Liver (tissue), 9 donors: ENCODE measurements around the gene TOR4A. TPM values are rescaled to one million over a fixed set of nuclear protein-coding genes. Genes with fewer than 3 reads are reported as not detected.

Experiments
- DNase-seq: peaks from one replicate; pipeline ENCODE4 v3.0.0-alpha.2; 2017; ENCODE audit warnings: low spot score
- H3K27ac ChIP-seq, 2 donors: one replicate each; pipeline ENCODE4 v1.7.0; 2013; ENCODE audit warnings: inconsistent platforms in 2 of 2, low read length in 2 of 2, control low read depth in 1 of 2, low read depth in 1 of 2, mild to moderate bottlenecking in 1 of 2
- H3K27me3 ChIP-seq, 4 donors: one replicate each; pipeline versions ENCODE4 v1.6.1 to v1.7.0; 2013; ENCODE audit warnings: low read length in 3 of 4, inconsistent platforms in 1 of 4, mild to moderate bottlenecking in 1 of 4, moderate library complexity in 1 of 4; ENCODE audit not compliant: control insufficient read depth in 4 of 4, insufficient read depth in 4 of 4
- H3K36me3 ChIP-seq, 4 donors: one replicate each; pipeline versions ENCODE4 v1.6.1 to v1.7.0; 2013; ENCODE audit warnings: low read length in 3 of 4, mild to moderate bottlenecking in 3 of 4, low read depth in 1 of 4, moderate library complexity in 1 of 4; ENCODE audit not compliant: control insufficient read depth in 4 of 4, insufficient read depth in 3 of 4
- H3K4me1 ChIP-seq, 4 donors: one replicate each; pipeline versions ENCODE4 v1.6.1 to v1.7.0; 2013; ENCODE audit warnings: low read length in 3 of 4, mild to moderate bottlenecking in 3 of 4, moderate library complexity in 1 of 4; ENCODE audit not compliant: control insufficient read depth in 4 of 4, insufficient read depth in 4 of 4
- H3K4me3 ChIP-seq, 3 donors: one replicate each; pipeline versions ENCODE4 v1.6.1 to v1.7.0; 2013; ENCODE audit warnings: low read length in 3 of 3, control low read depth in 1 of 3, low read depth in 1 of 3, mild to moderate bottlenecking in 1 of 3
- H3K9ac ChIP-seq, 2 donors: one replicate each; pipeline ENCODE4 v1.7.0; 2013; ENCODE audit warnings: low read length in 2 of 2, mild to moderate bottlenecking in 2 of 2, moderate library complexity in 2 of 2, control low read depth in 1 of 2, low read depth in 1 of 2
- H3K9me3 ChIP-seq, 4 donors: one replicate each; pipeline versions ENCODE4 v1.6.1 to v1.7.0; 2013; ENCODE audit warnings: low read length in 3 of 4; ENCODE audit not compliant: control insufficient read depth in 4 of 4
- ATF3 ChIP-seq: IDR thresholded peaks from 2 replicates; pipeline ENCODE4 v1.6.1; 2016; ENCODE audit warnings: antibody characterized with exemption
- CTCF ChIP-seq: fragments of 150-350 bp; IDR thresholded peaks from 2 replicates; pipeline ENCODE4 v1.5.1; 2017; ENCODE audit warnings: improper control_type of control experiment, low read depth, low read length; ENCODE audit not compliant: missing input control
- EGR1 ChIP-seq, 2 donors: IDR thresholded peaks; 2 replicates each; pipeline ENCODE4 v1.6.1; 2016 to 2018; ENCODE audit warnings: antibody characterized with exemption in 2 of 2, low read depth in 2 of 2
- FOXA1 ChIP-seq: IDR thresholded peaks from 2 replicates; pipeline ENCODE4 v1.6.1; 2016; ENCODE audit warnings: antibody characterized with exemption
- FOXA2 ChIP-seq: IDR thresholded peaks from 2 replicates; pipeline ENCODE4 v1.6.1; 2016; ENCODE audit warnings: antibody characterized with exemption
- GABPA ChIP-seq, 2 donors: IDR thresholded peaks in 1 of 2; conservative IDR thresholded peaks in 1 of 2; 2 replicates each; pipeline ENCODE4 v1.6.1; 2016; ENCODE audit warnings: antibody characterized with exemption in 2 of 2, mild to moderate bottlenecking in 1 of 2, moderate library complexity in 1 of 2
- HNF4A ChIP-seq, 2 donors: conservative IDR thresholded peaks; 2 replicates each; pipeline ENCODE4 v1.6.1; 2016; ENCODE audit warnings: antibody characterized with exemption in 2 of 2, mild to moderate bottlenecking in 2 of 2
- HNF4G ChIP-seq: IDR thresholded peaks from 2 replicates; pipeline ENCODE4 v1.6.1; 2016; ENCODE audit warnings: antibody characterized with exemption
- JUND ChIP-seq, 2 donors: IDR thresholded peaks; 2 replicates each; pipeline ENCODE4 v1.6.1; 2016; ENCODE audit warnings: antibody characterized with exemption in 2 of 2
- MAX ChIP-seq: IDR thresholded peaks from 2 replicates; pipeline ENCODE4 v1.6.1; 2016; ENCODE audit warnings: antibody characterized with exemption
- NR2F2 ChIP-seq: IDR thresholded peaks from 2 replicates; pipeline ENCODE4 v1.6.1; 2016; ENCODE audit warnings: antibody characterized with exemption
- RAD21 ChIP-seq, 2 donors: IDR thresholded peaks; 2 replicates each; pipeline ENCODE4 v1.6.1; 2016; ENCODE audit warnings: antibody characterized with exemption in 2 of 2, mild to moderate bottlenecking in 2 of 2
- REST ChIP-seq: IDR thresholded peaks from 2 replicates; pipeline ENCODE4 v1.6.1; 2016; ENCODE audit warnings: antibody characterized with exemption, mild to moderate bottlenecking
- RXRA ChIP-seq, 2 donors: IDR thresholded peaks; 2 replicates each; pipeline ENCODE4 v1.6.1; 2017 to 2018; ENCODE audit warnings: antibody characterized with exemption in 2 of 2, mild to moderate bottlenecking in 1 of 2
- SP1 ChIP-seq: IDR thresholded peaks from 2 replicates; pipeline ENCODE4 v1.6.1; 2018; ENCODE audit warnings: antibody characterized with exemption, mild to moderate bottlenecking
- TAF1 ChIP-seq: conservative IDR thresholded peaks from 2 replicates; pipeline ENCODE4 v1.6.1; 2016; ENCODE audit warnings: antibody characterized with exemption, mild to moderate bottlenecking
- YY1 ChIP-seq: IDR thresholded peaks from 2 replicates; pipeline ENCODE4 v1.6.1; 2016; ENCODE audit warnings: antibody characterized with exemption, mild to moderate bottlenecking
- ZBTB33 ChIP-seq: IDR thresholded peaks from 2 replicates; pipeline ENCODE4 v1.6.1; 2016; ENCODE audit warnings: antibody characterized with exemption
- WGBS: extraction: QIAGEN DNeasy Blood & Tissue Kit; methylation state at CpG from one replicate; pipeline ENCODE4 v1.1.7; 2013; 5-methylcytosine and 5-hydroxymethylcytosine counted together
- polyA plus RNA-seq, 2 donors: library from polyadenylated mRNA; stranded (reverse) in 1 of 2; unstranded in 1 of 2; fragments of 200-250 nt in 1 of 2; fragments of >200 nt in 1 of 2; fragmentation: Nextera tagmentation in 1 of 2; extraction: Ambion mirVana in 1 of 2; gene quantifications; one replicate each; pipeline versions ENCODE4 v1.2.1 to v1.2.3, GENCODE V29; 2013 to 2015
- total RNA-seq, 2 donors: library from RNA; depleted of rRNA; stranded (reverse); fragments of >200 nt; gene quantifications; one replicate each; pipeline ENCODE4 v1.2.3, GENCODE V29; 2014
- donor health status: healthy.
- donor health status: healthy.
- donor health status: healthy.
- donor health status: healthy.
- donor health status: healthy.

The TOR4A gene
- total and polyA plus RNA-seq, 4 donors, result 0.35 to 5.1 (median 4.3) TPM

GRCh38 chr9:137279741-137280473 lies 2.4 kb downstream of the TOR4A start:
- WGBS, result 93% methylated on average over 41 of the region's 41 CpGs
- TF ChIP-seq HNF4G, result no peak
- TF ChIP-seq RAD21 (IDR thresholded peaks at IDR 0.05), result no peak
- no peak for TF ChIP-seq TAF1
- no peak for TF ChIP-seq ATF3
- no peak for TF ChIP-seq RXRA (IDR thresholded peaks at IDR 0.05)
- no peak for TF ChIP-seq FOXA2
- TF ChIP-seq NR2F2, result no peak
- no peak for TF ChIP-seq FOXA1
- no peak for TF ChIP-seq ZBTB33
- TF ChIP-seq JUND (IDR thresholded peaks at IDR 0.05), result no peak
- no peak for TF ChIP-seq YY1
- no peak for TF ChIP-seq REST
- no peak for TF ChIP-seq HNF4A (conservative IDR thresholded peaks at IDR 0.05)
- TF ChIP-seq MAX, result no peak
- TF ChIP-seq EGR1 (IDR thresholded peaks at IDR 0.05; ENCODE audit: low read depth in 2 of 2), result no peak
- no peak for TF ChIP-seq SP1
- TF ChIP-seq CTCF, result no peak
- no peak for TF ChIP-seq GABPA (IDR thresholded peaks at IDR 0.05 in 1 of 2, conservative IDR thresholded peaks at IDR 0.05 in 1 of 2)
- peaks cover 2 to 16% (median 5%) of the 10 kb centered on the region in 4 donors for H3K4me1 ChIP-seq
- DNase-seq, result no peak
- H3K36me3 ChIP-seq, result no peaks in the 10 kb centered on the region
- no peak overlapping the region for H3K4me3 ChIP-seq
- no peak overlapping the region for H3K9ac ChIP-seq
- no peaks in the 10 kb centered on the region for H3K9me3 ChIP-seq
- H3K27me3 ChIP-seq, result no peaks in the 10 kb centered on the region
- H3K27ac ChIP-seq, result no peak overlapping the region
